ENCODE data around the gene HDAC4.

The HDAC4 gene

GRCh38 chr2:239365782-239366435 lies 34.9 kb downstream of the HDAC4 start:
- no peak for DNase-seq

GRCh38 chr2:239365071-239365781 lies 35.6 kb downstream of the HDAC4 start:
- no peak for DNase-seq

- no peak for DNase-seq
Measured at GRCh38 chr2:239363946-239364637, 36.7 kb downstream of the HDAC4 start.

- no peak for DNase-seq
Measured at GRCh38 chr2:239362507-239362906, 38.3 kb downstream of the HDAC4 start.

- no peak for DNase-seq
Measured at GRCh38 chr2:239361311-239361642, 39.5 kb downstream of the HDAC4 start.

- DNase-seq: no peak
Measured at GRCh38 chr2:239360421-239361310, 40.2 kb downstream of the HDAC4 start.

GRCh38 chr2:239360008-239360407 lies 40.8 kb downstream of the HDAC4 start:
- DNase-seq: no peak

- no peak for DNase-seq
Measured at GRCh38 chr2:239359196-239359912, 41.5 kb downstream of the HDAC4 start.

GRCh38 chr2:239358062-239358754 lies 42.6 kb downstream of the HDAC4 start:
- DNase-seq: no peak

GRCh38 chr2:239355724-239356123 lies 45.1 kb downstream of the HDAC4 start:
- no peak for DNase-seq

- no peak for DNase-seq
Measured at GRCh38 chr2:239355139-239355538, 45.7 kb downstream of the HDAC4 start.

GRCh38 chr2:239354791-239355136 lies 46.1 kb downstream of the HDAC4 start:
- no peak for DNase-seq

- DNase-seq: peak; percentile 29
Measured at GRCh38 chr2:239354132-239354790, 46.6 kb downstream of the HDAC4 start.

GRCh38 chr2:239353692-239354091 lies 47.1 kb downstream of the HDAC4 start:
- no peak for DNase-seq

GRCh38 chr2:239351687-239352086 lies 49.1 kb downstream of the HDAC4 start:
- no peak for DNase-seq

GRCh38 chr2:239349453-239350135 lies 51.2 kb downstream of the HDAC4 start:
- DNase-seq: peak; percentile 21

- peak; percentile 53 for DNase-seq
Measured at GRCh38 chr2:239348563-239349452, 52.0 kb downstream of the HDAC4 start.

- DNase-seq: no peak
Measured at GRCh38 chr2:239346676-239347075, 54.1 kb downstream of the HDAC4 start.

- no peak for DNase-seq
Measured at GRCh38 chr2:239345251-239345650, 55.6 kb downstream of the HDAC4 start.

GRCh38 chr2:239344857-239345216 lies 56.0 kb downstream of the HDAC4 start:
- no peak for DNase-seq

All from right forelimb (tissue), 1 donor.